Tongue (tissue), 3 donors: Measurements from ENCODE around the gene TNNI3. TPM values are rescaled to one million over a fixed set of nuclear protein-coding genes. Genes with fewer than 3 reads are reported as not detected.
A peak's percentile ranks its signal among the peaks of the same experiment; 100 is the strongest.
"Not testable (repeated sequence)": the region's sequence is repeated elsewhere in the genome, so short reads cannot be mapped to it uniquely, and the experiment has no call there.

Experiments
- DNase-seq: peaks from one replicate; pipeline ENCODE4 v3.0.0-alpha.2; 2015
- small RNA-seq: library from RNA; depleted of rRNA; stranded (forward); fragments of <200 nt; gene quantifications from one replicate; pipeline ENCODE3, GENCODE V24; 2014; ENCODE audit warnings: low replicate concordance
- total RNA-seq: library from RNA; depleted of rRNA; stranded (reverse); fragments of >200 nt; gene quantifications from one replicate; pipeline ENCODE4 v1.2.3, GENCODE V29; 2014

The TNNI3 gene
- total RNA-seq, 1 donor from 2014 or later: 1.7 TPM

DNA sequence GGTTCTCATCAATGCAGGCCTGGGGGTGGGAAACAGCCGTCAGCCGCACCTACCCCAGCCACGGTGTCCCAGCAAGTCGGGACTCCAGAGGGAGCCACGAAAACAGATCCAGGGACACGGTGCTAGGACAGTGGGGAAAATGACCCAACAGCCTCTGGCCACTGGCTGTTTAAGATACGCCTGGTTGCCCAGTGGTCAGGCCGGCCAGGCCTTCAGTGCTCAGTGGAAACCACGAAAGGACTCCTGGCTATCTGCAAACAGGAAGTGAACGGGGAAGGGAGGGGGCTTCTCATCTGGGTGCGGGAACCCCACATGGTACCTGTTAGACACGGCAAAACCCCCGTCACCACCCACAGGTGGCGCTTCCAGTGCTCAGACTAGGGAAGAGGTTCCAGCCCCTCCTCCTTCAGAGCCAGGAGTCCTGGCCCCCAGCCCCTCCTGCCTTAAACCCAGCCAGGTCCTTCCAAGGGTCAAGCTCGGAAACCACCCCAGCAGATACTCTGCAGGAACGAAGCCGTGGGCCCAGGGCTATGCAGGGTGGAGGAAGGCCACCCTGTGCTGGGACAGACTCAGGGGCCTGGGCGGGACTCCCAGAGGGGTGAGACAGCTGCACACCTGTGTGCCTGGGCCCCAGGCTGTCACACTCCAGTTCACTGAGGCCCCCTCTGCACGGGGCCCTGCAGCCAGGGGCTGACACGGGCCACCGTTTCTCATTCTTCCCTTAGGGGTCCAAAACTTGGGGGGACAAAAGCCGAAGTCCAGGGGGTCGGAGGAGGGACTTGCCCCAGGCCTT is 44.6 kb downstream of the TNNI3 start:
- peak; percentile 50 for DNase-seq

DNA sequence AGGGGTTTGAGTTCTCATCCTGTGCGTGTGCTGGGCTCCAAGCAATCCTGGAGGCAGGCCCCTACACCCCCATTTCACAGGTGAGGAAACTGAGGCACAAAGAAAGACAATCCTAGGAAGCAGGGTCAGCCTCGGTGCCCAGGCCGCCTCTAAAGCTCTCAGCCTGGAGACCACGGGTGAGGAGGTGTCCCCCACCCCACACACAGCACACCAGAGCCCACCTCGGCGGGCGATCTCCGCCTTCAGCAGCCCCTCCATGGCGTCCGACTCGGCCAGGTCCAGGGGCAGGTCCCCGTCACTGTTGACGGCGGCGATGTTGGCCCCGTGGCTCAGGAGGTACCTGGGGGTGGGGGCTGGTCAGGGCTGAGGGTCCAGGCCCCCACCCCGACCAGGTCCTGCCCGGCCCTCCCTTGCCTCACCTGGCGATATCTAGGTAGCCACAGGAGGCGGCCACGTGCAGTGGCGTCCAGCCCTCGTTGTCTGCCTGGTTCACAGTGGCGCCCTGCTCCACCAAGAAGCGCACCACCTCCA is 45.2 kb downstream of the TNNI3 start:
- DNase-seq: no peak

DNA sequence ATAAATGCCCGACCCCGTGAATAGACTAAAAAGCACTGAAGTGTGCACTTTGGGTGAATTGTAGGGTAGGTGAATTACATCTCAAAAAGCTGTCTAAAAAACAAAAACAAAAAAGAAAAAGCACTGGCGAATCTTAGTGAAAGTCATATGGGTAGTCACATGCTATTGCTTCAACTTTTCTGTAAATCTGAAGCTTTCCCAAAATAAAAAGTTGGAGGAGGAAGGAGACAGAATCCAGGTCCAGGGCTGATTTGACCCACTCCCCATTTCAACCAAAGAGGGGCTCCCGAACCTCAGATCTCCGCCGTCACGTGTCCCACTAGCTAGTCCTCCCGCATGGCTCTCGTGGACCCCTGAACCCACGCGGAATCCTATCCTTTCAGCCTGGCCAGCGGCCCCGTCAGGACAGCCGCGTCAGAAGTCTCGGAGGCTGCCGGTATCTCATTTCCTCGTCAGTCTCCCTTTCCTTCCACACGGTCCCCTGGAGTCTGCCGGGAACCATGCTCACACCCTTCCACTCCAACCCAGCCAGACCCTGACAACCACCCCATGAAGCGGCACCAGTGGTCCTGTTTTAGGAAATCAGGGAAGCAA is 46.2 kb downstream of the TNNI3 start:
- no peak for DNase-seq

DNA sequence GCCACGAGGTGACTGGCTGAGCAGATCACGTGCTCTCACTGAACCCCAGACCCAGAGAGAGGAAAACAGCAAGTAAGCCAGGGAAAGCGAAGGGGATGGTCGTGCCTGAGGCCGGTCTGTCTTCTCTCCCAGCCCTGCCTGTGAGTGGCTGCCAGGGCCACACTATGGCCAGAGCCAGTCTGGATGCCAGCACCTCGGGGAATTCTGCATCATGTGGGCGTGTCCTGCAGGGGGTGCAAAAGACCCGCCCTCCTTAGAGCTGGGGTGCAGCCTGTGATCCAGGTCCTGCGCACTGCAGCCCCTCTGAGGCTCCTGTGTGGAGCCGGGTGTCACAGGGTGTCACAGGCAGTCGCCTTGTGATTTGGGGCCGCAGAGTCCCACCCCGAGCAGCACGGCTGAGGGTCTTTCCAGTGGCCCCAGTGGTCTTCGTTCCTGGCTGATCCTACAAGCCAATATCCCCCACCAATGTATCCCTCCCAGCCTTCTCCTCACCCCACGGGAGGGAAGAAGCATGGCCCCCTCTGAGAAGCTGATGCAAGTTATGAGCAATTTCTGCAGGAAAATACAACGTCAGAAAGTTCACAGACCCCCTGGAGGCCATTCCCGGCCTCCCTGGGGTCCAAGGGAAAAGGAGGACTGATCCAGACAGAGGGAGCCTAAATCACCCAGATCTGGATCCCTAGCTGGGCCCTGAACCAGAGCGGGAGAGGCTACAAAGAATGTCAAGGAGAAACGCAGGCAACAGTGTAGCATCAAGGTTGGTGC is 47.8 kb downstream of the TNNI3 start:
- DNase-seq: no peak

DNA sequence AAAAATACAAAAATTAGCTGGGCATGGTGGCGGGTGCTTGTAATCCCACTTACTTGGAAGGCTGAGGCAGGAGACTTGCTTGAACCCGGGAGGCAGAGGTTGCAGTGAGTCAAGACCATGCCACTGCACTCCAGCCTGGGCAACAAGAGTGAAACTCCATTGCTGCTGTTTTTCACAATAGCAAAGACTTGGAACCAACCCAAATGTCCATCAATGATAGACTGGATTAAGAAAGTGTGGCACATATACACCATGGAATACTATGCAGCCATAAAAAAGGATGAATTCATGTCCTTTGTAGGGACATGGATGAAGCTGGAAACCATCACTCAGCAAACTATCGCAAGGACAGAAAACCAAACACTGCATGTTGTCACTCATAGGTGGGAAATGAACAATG is 50.3 kb downstream of the TNNI3 start:
- not testable (repeated sequence) for DNase-seq

DNA sequence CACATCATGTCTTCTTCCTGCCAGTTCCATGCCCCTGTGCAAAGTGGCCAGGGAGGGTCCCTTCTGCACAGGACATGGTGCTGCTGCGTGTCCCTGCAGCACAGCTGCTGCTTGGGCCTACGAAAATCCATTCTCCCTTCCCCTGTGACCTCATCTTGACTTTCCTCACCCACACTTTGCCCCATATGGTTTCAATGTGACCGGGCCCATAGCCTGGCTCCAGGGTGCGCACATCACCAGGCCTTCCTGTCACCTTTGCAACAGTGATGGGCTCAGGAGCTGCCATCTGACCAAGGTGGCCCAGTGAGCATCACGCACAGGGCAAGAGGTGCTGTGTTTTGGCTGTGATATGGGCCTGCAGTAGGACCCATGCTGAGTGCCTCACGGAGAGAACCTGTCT is 50.9 kb downstream of the TNNI3 start:
- no peak for DNase-seq

DNA sequence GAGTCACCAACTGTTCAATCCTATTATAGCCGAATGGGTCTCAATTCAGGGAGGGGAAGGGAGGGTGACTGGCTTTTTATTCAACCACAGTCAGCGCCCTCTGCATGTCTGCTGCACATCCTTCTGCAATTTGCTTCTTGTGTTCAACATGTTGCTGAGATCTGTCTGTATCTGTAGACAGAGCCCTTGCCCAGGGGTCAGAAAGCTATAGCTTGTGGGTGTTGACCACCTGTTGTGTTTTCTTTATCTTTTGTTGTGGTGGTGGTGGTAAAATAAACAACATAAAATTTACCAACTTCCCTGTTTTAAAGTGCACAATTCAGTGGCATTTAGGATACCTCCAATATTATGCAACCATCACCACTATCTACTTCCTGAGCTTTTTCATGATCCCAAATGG is 52.3 kb downstream of the TNNI3 start:
- DNase-seq: no peak

DNA sequence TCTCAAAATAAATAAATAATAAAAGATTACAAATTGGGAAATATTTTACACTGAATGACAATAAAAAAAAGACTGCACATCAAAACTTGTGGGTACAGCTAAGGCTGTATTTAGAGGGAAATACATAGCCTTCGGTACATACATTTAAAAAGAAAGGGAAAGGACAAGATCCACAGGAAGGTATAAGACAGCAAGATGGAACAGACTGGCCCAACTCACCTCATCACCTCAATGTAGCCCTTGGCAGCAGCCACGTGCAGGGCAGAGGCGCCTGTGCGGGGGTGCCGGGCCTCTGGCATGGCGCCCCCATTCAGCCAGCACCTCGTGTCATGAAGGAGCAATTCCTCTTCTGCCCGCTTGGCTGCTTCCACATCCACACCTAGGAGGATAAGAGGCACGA is 54.3 kb downstream of the TNNI3 start:
- no peak for DNase-seq

Small RNA genes lying within 50 kb of the gene (small RNA-seq; reads per million reads assigned to genes)
- not detected for gene MIR7975
- not detected for gene RF01210

Other genes with a start within 250 kb of the TNNI3 start
- gene NLRP7, start 210.2 kb downstream of the TNNI3 start, total RNA-seq: not detected
- gene NLRP2, start 191.4 kb downstream of the TNNI3 start, total RNA-seq: 7.3 TPM
- 0.21 TPM for gene GP6, start 119.5 kb downstream of the TNNI3 start, total RNA-seq
- gene RDH13, start 94.6 kb downstream of the TNNI3 start, total RNA-seq: 36.2 TPM
- gene EPS8L1, start 81.9 kb downstream of the TNNI3 start, total RNA-seq: 76.8 TPM
- 48.4 TPM for gene PPP1R12C, start 40.1 kb downstream of the TNNI3 start, total RNA-seq
- gene TNNT1, start 8.5 kb downstream of the TNNI3 start, total RNA-seq: 338 TPM
- 0.51 TPM for gene DNAAF3, start 8.9 kb upstream of the TNNI3 start, total RNA-seq
- gene SYT5, start 22.6 kb upstream of the TNNI3 start, total RNA-seq: not detected
- 3.9 TPM for gene PTPRH, start 51.8 kb upstream of the TNNI3 start, total RNA-seq
- gene TMEM86B, start 71.0 kb upstream of the TNNI3 start, total RNA-seq: 0.72 TPM
- gene PPP6R1, start 101.3 kb upstream of the TNNI3 start, total RNA-seq: 33.4 TPM
- gene HSPBP1, start 122.4 kb upstream of the TNNI3 start, total RNA-seq: 27.5 TPM
- 5.0 TPM for gene BRSK1, start 126.3 kb upstream of the TNNI3 start, total RNA-seq
- not detected for gene TMEM150B, start 167.6 kb upstream of the TNNI3 start, total RNA-seq
- 13.3 TPM for gene KMT5C, start 182.1 kb upstream of the TNNI3 start, total RNA-seq
- gene COX6B2, start 197.0 kb upstream of the TNNI3 start, total RNA-seq: 0.72 TPM
- not detected for gene GARIN5B, start 205.5 kb upstream of the TNNI3 start, total RNA-seq
- not detected for gene IL11, start 212.7 kb upstream of the TNNI3 start, total RNA-seq
- not detected for gene TMEM190, start 219.1 kb upstream of the TNNI3 start, total RNA-seq
- gene TMEM238, start 226.6 kb upstream of the TNNI3 start, total RNA-seq: 4.2 TPM
- gene RPL28, start 228.2 kb upstream of the TNNI3 start, total RNA-seq: 453 TPM